NCI-H1436 (cell line): Measurements from ENCODE around the gene NDST3.

Source experiments
- DNase-seq: peaks from one replicate; lab custom pipeline; 2025; lab: John Stamatoyannopoulos, UW

The NDST3 gene

DNA sequence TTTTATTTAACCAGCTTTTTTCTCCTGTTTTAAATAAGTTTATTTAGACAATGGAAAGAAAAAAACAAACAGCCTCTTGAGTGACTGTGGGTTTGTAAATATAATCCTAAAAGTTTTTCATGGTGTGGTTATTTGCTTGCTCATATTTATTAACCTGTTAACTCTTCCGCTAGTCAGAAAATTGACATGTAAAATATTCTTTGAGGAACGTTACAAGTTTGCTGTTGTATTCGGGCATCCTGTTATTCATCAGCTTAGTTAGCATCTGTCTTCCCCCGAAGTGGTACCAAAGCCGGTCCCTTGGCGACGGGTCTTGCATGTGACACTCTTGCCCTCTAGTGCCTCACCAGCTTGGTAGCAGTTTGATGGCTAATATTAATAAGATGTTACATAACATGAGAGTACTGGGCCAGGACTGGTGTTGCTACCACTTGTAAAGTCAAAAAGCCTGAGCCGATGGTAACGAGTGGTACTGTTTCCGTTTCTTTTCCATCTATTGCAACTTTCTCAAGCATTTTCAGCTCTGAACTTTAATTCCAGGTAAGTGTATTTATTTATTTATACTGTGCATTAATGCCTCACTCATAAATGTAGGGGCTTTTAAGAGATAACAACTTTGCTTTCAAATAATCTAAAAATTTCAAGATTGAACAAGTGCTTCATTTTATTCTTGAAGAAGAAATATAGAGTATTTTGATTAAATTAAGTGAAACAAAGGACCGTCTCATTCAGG is at the start of gene NDST3:
Gene NDST3, plus strand, starts transcription at position 434 of the 733 bp plus-strand sequence. CDS start 19,425 bp downstream, outside the sequence.
- peak; percentile 17 for DNase-seq

GRCh38 chr4:117986321-117986720 is 48.0 kb upstream of the NDST3 start:
- DNase-seq: no peak

DNA sequence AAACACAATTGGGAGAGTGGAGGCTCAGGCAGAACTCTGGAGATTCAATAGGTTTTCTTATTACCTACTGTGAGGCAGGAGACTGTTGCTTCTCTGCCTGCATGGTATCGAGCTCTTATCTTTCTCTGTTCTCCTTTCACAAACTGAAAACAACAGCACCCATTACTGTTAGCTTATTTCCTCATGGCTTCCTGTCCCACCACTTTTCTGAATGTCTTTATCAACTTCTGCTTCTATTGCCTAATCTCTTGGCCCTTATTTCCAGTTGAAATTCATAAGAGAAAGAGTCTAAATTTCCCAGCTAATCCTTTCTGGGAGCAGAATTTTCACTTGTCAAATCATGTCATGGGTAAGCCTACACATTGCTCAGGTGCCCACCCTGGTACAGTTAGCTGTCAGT is 46.8 kb upstream of the NDST3 start:
- no peak for DNase-seq

- no peak for DNase-seq
These were observed 37.4 kb upstream of the NDST3 start for GRCh38 chr4:117996891-117997290.

- DNase-seq: no peak
These were observed 30.2 kb upstream of the NDST3 start for GRCh38 chr4:118004088-118004487.

DNA sequence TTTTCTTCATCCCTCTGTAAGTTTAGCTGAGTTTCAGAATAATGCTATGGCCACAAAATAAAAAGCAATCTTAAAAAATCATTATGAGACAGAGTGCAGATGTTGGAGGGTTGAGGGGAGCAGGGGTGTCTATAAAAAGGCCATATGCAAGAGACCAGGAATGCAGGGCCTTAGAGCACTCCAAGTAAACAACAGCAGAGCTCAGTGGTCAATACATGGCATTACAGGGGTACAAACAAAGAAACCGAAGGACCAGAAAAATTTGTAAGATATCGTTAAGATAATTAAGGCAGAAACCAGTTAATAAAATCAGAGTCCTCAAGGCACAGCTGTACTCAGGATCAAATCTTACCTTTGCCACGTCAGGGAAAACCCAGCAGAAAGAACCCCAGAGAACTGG is 28.4 kb upstream of the NDST3 start:
- no peak for DNase-seq

DNA sequence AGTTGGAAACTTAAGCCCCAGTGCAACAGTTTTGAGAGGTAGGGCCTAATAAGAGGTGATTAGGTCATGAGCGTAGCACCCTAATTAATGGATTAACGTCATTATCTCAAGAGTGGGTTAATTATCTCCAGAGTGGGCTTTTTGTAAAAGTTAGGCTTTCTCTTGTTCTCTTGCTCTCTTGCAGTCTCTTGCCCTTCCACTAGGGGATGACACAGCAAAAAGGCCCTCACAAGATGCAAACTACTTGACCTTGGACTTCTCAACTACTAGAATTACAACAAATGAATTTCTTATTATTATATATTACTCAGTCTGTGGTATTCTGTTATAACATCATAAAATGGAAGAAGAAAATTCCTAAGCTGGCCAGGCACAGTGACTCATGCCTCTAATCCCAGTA is 22.1 kb upstream of the NDST3 start:
- DNase-seq: no peak

GRCh38 chr4:118014831-118015230 is 19.5 kb upstream of the NDST3 start:
- DNase-seq: no peak

DNA sequence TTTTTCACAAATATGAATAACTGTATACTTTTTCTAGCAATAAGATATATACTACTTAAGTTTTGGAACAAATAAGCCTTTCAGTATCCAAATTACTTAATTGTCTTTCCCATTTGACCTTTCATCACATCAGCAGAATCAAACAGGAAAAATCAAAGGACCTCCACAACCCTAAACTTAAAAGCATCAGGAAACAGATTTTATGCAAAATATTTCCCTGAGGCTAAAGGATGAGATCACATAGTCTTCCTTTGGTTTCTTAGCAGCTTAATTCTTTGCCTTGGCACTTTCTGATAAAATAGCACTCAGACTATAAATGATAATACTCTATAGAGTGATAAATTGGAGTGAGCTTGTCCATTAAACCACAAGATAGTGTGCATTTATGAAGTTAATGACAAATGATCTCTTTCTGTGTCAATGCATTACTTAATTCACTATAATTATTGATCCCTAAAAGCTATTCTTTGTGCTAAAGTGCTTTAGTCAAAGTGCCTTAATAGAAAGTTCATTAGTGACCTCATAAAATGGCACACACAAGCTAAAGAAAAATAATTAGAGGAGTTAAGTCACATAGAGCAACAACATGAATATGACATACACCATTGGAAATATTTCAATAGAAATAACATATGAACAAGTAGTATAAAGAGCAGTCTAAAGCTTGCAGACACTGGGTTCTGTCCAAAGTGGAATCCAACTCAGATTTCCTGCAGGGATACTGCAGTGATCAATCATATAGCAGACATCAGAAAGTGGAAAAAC is 15.7 kb upstream of the NDST3 start:
- no peak for DNase-seq

- no peak for DNase-seq
These were observed 7.5 kb upstream of the NDST3 start for GRCh38 chr4:118026806-118027205.

- DNase-seq: no peak
These were observed 5.1 kb upstream of the NDST3 start for GRCh38 chr4:118029224-118029623.

- no peak for DNase-seq
These were observed 1.6 kb upstream of the NDST3 start for GRCh38 chr4:118032691-118033090.

DNA sequence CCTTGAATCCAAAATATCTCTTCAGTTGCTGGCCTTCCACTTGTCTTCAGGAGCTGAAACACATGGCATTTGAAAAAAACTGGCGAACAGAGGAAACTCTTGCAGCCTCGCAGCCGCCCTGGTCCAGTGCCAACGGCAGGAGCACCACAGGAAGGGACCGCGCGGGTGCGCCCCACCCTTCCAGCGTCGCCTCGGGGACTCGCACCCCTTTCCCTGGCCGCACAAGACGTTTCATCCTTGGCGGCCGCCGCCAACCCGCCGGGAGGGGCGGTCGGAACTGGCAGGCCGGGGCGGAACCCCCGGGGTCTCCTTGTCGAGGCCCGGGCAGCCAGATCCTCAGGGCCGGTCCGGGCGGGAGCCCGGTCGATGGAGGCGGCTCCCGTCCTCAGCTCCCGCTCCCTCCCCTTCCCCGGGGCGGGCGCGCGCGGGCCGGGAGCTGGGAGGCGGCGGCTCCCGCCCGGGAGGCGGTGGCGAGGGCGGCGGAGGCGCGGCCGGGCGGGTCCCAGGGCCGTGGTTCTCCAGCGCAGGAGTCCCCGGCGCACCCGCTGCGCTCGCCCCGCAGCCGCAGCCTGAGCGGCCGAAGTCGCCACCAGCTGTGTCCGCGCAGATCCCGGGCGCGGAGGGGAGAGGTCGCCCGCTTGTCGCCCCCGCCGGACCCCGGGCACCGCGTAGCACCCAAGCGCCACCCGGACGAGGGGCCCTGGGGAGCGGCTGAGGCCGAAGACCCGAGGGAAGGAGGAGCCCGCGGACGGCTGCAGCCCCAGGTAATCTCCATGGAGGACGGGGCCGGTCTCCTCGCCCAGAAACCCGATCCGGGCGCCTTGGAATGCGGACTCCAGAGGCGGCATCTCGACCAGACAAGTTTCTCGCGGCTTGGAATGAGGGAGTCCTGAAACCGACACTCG is 886 bp upstream of the NDST3 start:
- DNase-seq: no peak

- no peak for DNase-seq
These were observed 1.0 kb downstream of the NDST3 start for GRCh38 chr4:118035309-118035708.

- DNase-seq: no peak
These were observed 2.0 kb downstream of the NDST3 start for GRCh38 chr4:118036336-118036735.

DNA sequence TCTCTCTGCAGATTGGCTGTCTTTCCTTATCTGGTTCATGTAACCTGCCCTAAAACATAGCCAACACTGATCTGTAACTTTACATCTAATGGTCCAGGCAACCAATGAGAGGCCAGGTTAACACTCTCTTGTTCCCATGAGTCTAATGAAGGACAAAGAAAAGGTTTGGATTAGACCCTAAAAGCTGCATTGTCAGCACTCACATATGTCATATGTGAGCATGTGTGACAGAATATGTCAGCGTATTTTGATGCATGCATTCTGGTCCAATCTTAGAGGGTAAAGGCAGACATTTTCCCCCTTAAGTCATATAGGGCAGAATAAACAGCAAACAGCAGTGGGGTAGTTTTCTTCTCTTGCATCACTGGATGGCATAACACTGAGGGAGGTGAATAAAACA is 3.7 kb downstream of the NDST3 start:
- no peak for DNase-seq

DNA sequence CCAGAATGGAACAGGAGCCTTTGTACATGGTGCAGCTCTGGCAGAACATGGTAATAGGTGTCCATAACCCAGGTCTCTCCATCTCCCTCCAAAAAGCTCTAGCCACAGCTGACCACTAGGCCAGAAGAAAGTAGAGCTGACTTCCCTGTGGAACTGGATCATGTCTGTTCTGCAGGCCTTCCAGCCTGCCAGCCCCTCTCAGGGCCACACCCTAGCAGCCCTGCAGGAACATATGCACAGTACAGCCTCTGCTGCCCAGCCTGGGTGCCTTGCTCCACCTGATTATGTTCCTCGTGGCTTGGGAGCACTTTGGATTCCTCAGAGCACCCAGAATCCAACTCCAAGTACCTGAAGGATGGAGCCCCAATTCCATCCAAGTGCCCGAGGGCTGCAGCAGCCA is 12.0 kb downstream of the NDST3 start:
- no peak for DNase-seq

GRCh38 chr4:118047043-118047442 is 12.8 kb downstream of the NDST3 start:
- DNase-seq: no peak

GRCh38 chr4:118058955-118059354 is 24.7 kb downstream of the NDST3 start:
- no peak for DNase-seq

GRCh38 chr4:118059397-118059796 is 25.1 kb downstream of the NDST3 start:
- no peak for DNase-seq

DNA sequence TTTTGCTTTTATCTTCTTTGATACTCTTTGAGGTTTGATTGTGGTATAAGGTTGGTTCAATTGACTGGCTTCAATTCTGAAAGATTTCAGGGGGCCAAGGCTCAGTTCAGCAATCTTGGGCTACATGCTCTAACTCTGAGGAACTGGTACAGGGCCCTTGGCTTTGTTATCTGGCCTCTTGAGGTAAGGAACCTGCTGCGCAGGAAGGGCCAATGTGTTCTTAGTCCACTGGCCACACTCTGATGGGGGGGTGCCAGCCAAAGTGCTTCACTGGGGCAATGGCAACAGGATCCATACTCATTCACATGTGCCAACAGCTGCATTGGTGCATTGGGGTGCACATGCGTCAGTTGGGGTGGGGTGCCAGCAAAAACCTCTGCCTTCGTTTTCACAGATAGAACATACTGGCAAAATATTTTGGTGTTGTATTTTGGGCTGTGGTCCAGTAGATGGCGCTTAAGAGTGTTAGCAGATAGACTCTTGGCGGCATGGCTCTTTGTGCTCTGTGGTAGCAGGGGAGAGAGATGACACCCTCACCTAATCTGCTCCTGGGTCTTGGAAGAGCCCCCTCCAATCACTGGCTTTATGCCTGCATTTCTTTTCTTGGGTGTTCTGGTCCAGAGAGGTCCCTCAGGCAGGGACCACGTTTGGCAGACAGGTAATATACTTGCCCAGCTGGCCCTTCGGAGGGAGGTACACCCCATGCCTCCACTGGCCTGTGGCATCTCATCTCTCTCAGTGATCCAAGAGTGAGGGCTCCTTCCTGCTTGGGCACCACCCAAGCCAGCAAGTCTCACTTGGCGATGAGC is 42.9 kb downstream of the NDST3 start:
- peak; percentile 27 for DNase-seq

DNA sequence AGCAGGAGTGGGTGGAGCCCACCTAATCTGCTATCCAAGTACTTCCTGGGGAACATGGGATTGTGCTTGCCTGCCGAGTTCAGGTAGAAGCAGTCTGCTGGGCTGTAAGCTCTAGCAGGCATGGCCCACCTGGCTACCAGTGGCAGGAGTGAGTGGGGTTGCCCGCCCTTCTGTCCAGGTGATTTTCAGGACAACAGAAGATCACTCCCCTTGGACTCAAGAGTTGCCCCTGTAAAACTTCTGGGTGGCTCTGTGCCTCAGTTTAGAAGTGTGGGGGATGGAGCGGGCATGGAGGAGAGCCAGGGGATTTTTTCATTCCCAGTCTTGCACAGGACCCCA is 43.5 kb downstream of the NDST3 start:
- DNase-seq: no peak
